ENCODE data around the gene CHST15.

The CHST15 gene

DNA sequence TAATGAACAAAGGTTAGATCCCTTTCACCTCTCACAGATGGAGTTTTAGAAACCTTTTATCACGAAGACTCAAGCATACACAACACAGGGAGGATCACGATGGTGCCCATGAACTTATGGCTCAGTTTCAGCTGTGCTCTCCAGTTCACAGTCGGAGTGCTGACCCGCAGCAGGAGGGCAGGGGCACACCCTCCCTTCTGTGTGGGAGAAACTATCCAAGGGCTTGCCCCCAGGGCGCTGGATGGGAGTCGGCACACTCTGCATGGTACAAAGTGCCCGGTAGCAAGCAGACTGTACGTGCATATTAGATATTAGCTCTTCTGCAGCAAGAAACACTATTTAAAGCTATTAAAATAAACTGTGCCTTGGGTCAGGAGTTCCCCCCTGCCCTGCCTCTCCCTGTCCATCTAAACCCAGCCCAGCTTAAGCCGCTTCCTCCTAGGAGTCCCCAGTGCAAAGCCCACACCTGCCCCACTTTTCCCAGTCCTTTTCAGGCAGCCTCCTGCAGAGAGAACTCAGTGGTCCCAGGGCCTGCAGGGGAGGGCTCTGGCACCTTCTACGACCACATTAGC, 76.5 kb downstream of the CHST15 start:
- Mint-ChIP-seq H3K9me3 (peaks cover 7 to 24% of the 10 kb centered on the region in 2 donors), H3K4me3 (no peak overlapping the region)

DNA sequence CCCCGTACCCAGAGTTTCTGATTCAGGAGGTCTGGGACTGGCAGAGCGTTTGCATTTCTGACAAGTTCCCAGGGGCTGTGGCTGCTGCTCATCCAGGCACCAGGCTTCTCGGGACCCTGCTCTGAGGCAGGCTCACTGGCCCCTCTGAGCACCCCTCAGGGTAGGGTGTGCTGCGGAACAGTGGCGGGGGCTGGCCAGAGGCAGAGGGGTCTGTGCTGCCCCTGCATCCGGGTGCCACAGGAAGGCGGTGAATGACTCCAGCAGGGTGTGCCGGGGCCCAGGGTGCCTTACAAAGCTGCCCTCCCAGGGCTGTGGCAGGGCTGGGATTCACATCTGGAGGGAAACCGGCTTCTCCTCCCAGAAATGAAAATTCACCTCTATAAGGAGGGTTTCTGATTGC, 77.4 kb downstream of the CHST15 start:
- Mint-ChIP-seq H3K4me3 (no peak overlapping the region), H3K4me1 (no peaks in the 10 kb centered on the region), H3K27me3 (peaks cover 7% of the 10 kb centered on the region), H3K27ac (no peak overlapping the region), H3K9me3 (peaks cover 7 to 27% of the 10 kb centered on the region in 2 donors)
- ATAC-seq (no peak), DNase-seq (no peak)

More for the DNA sequence above, 76.5 kb downstream of the CHST15 start:
- no peak overlapping the region for H3K27ac Mint-ChIP-seq
- H3K4me1 Mint-ChIP-seq: no peaks in the 10 kb centered on the region
- H3K27me3 Mint-ChIP-seq: peaks cover 5% of the 10 kb centered on the region
- DNase-seq (no peak), ATAC-seq (no peak)

DNA sequence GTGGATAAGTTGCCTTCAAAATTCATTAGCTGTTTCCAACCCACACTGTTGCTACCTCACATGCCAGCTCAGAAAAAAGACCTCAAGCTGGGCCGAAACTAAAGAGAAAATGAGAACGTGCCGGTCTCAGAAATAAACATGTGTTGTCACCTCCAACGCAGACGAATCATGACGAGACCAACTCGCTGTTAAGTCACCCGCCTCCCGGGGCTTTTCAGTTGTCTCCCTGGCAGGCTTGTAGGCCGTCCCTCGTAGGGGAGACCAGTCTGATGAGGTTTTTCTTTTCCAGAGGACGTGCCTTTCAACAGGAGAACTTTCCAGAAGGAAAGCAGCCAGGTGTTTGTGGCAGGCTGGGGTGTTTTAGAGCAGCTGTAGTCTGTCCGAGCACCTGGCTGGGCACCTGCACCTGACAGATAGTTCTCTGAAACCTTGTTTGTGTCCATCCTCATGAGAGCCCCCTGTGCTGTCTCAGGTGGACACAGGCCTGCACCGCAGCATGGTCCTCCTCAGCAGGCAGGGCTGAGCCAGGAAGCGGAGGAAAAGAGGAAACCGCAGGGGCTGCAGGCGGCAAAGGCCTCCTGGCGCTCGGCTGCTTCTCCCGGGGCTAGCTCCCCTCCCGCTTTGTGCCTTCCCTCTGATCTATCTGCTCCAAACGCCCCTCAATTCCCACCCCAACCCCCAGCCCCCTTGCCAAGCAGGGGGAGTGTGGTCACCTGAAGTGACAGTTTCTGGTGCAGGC, 78.8 kb downstream of the CHST15 start:
- Mint-ChIP-seq H3K9me3 (peaks cover 7 to 27% of the 10 kb centered on the region in 2 donors), H3K27me3 (peaks cover 7% of the 10 kb centered on the region), H3K4me1 (no peaks in the 10 kb centered on the region), H3K4me3 (no peak overlapping the region), H3K27ac (no peak overlapping the region)
- ATAC-seq (no peak), DNase-seq (no peak)

DNA sequence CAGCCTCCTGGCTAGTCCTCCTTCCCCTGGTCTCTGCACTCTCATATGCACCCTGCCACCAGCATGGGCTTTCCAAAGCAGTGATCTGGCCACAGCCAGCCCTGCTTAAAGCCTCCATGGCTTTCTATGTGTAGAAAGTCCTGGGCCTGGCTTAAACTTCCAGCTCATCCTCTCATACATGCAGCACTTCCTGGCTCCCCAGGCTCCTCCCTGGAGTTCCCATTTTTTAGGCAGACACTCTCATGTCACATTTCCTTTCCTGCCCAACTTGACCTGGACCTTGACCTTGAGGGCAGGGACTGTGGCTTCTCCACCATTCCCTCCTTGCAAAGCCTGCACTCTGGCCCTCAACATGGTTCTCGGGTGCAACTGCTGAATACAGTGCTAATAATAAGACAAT, 79.5 kb downstream of the CHST15 start:
- H3K27ac Mint-ChIP-seq: peak overlapping the region; percentile 2 to 20
- peaks cover 7% of the 10 kb centered on the region for H3K27me3 Mint-ChIP-seq
- H3K4me3 Mint-ChIP-seq: no peak overlapping the region
- H3K4me1 Mint-ChIP-seq: no peaks in the 10 kb centered on the region
- ATAC-seq (no peak), DNase-seq (no peak)
- peaks cover 7 to 27% of the 10 kb centered on the region in 2 donors for H3K9me3 Mint-ChIP-seq

DNA sequence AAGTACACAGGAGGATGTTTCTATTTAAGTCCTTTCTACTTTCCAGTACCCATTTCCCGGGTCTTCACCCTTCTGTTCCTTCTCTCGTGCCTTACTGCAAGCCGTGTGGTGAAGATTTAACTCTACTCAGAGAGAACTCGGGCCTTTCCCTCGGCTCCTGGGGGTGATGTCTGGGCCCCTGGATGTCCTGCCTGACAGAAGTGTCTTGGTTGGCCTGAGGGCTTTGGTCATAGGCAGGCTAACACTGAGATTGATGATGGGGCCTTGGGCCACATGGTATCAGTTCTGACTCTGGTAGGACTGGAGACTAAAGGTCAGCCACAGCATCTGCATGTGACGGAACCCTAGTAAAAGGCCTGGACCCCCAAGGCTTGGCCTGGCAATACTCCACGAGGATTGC, 80.4 kb downstream of the CHST15 start:
- peaks cover 7 to 27% of the 10 kb centered on the region in 2 donors for H3K9me3 Mint-ChIP-seq
- no peak overlapping the region for H3K27ac Mint-ChIP-seq
- H3K4me3 Mint-ChIP-seq: no peak overlapping the region
- DNase-seq (no peak), ATAC-seq (no peak)
- H3K4me1 Mint-ChIP-seq: no peaks in the 10 kb centered on the region
- peaks cover 7% of the 10 kb centered on the region for H3K27me3 Mint-ChIP-seq

DNA sequence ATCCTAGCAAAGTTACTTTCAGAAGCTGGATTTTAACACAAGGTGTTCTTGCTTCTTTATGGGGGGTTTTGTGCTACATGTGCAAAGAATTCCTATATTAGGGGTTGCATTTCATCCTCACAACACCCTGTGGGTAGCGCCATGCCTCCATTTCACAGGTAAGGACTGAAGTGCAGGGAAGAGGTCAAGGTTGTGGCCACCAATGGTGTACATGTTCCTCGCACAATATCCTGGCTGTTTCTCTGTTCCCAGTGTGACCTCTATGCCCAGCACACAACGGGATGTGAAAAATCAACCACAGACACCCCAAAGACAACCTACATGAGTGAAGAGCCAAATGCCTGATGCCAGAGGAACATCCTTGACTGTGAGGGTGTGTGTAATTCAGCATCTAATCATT, 80.8 kb downstream of the CHST15 start:
- no peak for ATAC-seq

DNA sequence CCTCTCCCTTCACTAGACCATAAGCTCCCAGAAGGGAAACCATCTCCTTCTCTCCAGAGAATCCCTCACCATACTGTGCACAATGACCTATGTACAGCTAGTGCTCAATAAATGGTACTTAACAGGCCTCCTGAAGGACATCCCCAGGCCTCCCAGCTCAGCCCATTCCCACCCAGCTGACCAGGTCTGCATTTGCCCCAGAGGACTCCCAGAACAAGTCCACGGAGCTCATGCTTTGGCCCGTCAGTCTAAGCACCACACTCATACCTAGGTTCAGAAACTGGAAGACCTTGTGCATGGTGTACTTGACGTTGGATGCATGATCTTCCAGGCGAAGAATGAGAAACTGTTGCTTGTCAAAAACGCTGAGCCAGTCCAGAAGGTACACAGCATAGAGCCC, 81.3 kb downstream of the CHST15 start:
- Mint-ChIP-seq H3K27ac (peak overlapping the region in 1 of 2 donors; percentile 60), H3K4me1 (no peaks in the 10 kb centered on the region), H3K4me3 (no peak overlapping the region), H3K27me3 (peaks cover 7% of the 10 kb centered on the region), H3K9me3 (peaks cover 7 to 27% of the 10 kb centered on the region in 2 donors)
- DNase-seq (no peak), ATAC-seq (no peak)

More for the DNA sequence above, 80.8 kb downstream of the CHST15 start:
- Mint-ChIP-seq H3K27ac (no peak overlapping the region), H3K27me3 (peaks cover 7% of the 10 kb centered on the region), H3K4me3 (no peak overlapping the region), H3K9me3 (peaks cover 7 to 27% of the 10 kb centered on the region in 2 donors), H3K4me1 (no peaks in the 10 kb centered on the region)
- DNase-seq: no peak

DNA sequence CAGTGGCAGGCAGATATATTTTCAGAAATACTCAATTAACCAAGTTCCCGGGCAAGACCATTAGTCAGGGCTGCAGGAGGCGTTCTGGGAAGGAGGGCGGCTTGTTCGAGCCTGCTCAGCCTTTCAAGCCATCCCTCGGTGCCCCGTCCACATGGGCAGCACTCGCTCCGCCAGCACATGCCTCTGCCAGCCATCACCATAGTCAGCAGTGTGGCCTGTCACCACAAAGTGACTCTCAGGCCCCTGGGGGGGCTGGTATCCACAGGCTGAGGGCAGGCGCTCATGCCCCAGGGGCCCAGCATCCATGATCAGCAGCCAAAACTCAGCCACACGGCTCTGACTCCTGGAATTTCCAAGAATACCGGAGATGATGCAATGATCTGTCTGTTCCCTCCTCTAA, 81.9 kb downstream of the CHST15 start:
- ATAC-seq: no peak
- H3K27me3 Mint-ChIP-seq: peaks cover 7% of the 10 kb centered on the region
- no peak overlapping the region for H3K27ac Mint-ChIP-seq
- no peak for DNase-seq
- H3K4me1 Mint-ChIP-seq: no peaks in the 10 kb centered on the region
- H3K9me3 Mint-ChIP-seq: peaks cover 7 to 27% of the 10 kb centered on the region in 2 donors
- no peak overlapping the region for H3K4me3 Mint-ChIP-seq

DNA sequence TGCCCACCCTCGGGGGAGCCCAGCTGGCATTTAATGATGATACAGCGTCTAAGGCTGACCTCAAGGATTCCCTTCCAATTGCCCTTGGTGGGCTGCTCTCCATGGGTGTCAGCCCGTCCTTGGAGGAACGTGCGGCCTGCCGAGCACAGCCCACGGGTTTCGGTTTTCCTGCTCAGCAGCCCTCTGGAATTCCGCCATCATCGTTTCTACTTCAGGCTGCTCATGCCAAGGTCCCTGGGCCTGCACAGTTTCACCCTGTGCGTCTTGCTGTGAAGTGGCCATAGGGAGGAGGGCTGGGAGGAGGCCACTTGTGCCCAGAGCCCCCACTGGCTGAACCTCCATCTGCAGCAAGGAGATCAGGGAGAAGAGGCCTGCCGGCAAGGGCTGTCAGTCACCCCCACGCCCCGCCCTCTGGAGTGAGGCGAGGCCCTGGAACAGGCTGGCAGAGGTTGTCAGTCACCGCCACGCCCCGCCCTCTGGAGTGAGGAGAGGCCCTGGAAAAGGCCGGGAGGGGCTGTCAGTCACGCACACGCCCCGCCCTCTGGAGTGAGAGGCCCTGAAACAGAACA, 82.8 kb downstream of the CHST15 start:
- Mint-ChIP-seq H3K4me3 (no peak overlapping the region), H3K27me3 (peaks cover 7% of the 10 kb centered on the region), H3K27ac (no peak overlapping the region), H3K9me3 (peaks cover 7 to 27% of the 10 kb centered on the region in 2 donors), H3K4me1 (no peaks in the 10 kb centered on the region)
- ATAC-seq (no peak), DNase-seq (no peak)

DNA sequence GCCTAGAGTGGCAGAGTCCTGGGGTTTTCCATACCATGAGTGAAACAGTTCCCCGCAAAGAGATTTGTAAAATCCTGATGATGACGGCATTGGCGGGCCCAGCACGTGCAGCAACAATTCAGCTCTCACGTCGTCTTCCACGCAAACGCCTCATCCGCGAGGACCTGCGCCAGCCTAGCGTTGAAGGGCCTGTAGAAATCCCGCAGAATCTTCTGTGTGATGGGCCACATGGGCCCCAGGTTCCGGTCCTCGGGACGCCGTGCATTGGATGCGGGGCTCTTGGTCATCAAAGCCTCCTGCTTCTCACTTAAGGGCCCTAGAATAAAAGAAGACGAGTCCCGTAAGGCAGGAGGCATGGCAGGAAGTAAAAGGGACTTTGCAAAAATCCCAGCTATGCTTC, 83.4 kb downstream of the CHST15 start:
- no peak overlapping the region for H3K4me3 Mint-ChIP-seq
- H3K9me3 Mint-ChIP-seq: peaks cover 7 to 27% of the 10 kb centered on the region in 2 donors
- no peak for DNase-seq
- H3K27me3 Mint-ChIP-seq: peaks cover 7% of the 10 kb centered on the region
- no peaks in the 10 kb centered on the region for H3K4me1 Mint-ChIP-seq
- no peak for ATAC-seq
- H3K27ac Mint-ChIP-seq: no peak overlapping the region

DNA sequence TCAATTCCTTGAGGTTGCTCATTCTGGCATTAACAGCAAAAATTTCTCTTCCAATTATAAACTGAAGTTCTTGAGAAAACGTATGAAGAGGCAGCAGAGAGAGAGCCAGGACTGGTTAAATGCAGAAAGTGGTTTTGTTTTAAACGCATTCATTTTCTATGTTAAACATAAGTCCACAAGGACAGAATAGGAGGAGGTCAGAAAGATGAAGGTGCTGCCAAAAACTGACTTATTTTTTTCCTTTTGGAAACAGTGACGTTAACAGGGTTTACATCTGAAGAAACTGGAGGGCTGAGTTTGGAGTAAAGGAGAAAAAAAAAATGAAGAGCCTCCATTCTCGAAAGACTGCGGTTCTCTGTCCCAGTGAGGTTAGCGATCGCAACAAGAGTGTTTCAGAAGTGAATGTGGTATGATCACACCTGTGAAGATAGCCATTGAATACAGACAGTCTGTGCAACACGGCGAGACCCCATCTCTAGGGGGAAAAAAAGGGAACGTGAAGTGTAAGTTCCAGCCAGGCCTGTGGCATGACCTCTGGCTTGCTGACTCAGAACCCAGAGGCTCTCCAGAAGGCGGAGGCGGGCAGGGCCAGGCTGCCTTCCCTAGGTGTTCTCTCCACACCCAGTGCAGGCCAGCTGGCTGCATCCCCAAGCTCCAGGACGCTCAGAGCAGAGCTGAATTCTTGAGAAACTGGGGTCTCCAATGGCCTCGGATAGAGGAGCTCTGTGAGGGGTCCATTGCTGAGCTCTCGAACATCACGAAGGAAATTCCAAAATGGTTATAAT, 84.0 kb downstream of the CHST15 start:
- peaks cover 7% of the 10 kb centered on the region for H3K27me3 Mint-ChIP-seq
- no peak for DNase-seq
- H3K27ac Mint-ChIP-seq: no peak overlapping the region

DNA sequence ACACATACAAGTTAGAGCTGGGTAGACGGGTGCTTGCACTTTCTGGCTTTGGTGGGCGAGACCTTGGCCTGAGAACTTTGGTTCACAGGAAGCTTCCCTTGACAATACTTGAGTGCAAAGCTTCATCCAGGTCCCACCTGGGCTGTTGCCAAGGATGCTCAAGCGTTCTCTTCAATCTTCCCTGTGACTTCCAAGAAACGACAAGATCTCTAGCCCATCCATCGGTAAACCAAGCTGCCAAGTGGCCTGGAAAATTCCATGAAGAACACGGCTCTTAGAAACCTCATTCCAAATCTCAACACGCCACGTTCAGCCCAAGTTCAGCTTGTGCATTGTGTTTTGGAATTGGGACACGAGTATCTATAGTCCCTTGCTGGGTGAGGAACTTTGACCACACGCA, 84.7 kb downstream of the CHST15 start:
- no peak for ATAC-seq
- no peak for DNase-seq
- no peak overlapping the region for H3K27ac Mint-ChIP-seq
- H3K4me1 Mint-ChIP-seq: no peaks in the 10 kb centered on the region
- peaks cover 5 to 20% of the 10 kb centered on the region in 2 donors for H3K9me3 Mint-ChIP-seq
- H3K27me3 Mint-ChIP-seq: peaks cover 7% of the 10 kb centered on the region
- H3K4me3 Mint-ChIP-seq: no peak overlapping the region

More for the DNA sequence above, 84.0 kb downstream of the CHST15 start:
- H3K4me3 Mint-ChIP-seq: no peak overlapping the region
- no peak for ATAC-seq
- H3K9me3 Mint-ChIP-seq: peaks cover 7 to 27% of the 10 kb centered on the region in 2 donors
- no peaks in the 10 kb centered on the region for H3K4me1 Mint-ChIP-seq

DNA sequence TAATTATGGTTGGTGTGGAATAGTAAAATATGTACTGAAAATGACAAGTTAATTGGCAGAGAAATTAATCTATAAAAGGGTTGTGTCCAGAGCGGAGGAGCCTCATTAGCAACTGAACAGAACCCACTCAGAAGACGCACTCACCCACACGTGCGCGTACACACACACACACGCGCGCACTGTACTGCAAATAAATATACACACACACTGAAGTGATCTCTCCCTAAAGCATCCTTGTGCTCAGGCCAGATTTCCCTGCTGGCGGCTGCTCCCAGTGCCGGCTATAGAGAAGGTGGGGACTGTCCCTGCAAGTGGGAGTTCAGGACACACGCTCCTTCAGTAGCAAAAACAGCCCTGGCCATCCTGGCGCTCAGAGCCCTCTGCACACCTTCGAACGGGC, 85.2 kb downstream of the CHST15 start:
- H3K27me3 Mint-ChIP-seq: peaks cover 7% of the 10 kb centered on the region
- H3K27ac Mint-ChIP-seq: no peak overlapping the region
- no peak overlapping the region for H3K4me3 Mint-ChIP-seq

DNA sequence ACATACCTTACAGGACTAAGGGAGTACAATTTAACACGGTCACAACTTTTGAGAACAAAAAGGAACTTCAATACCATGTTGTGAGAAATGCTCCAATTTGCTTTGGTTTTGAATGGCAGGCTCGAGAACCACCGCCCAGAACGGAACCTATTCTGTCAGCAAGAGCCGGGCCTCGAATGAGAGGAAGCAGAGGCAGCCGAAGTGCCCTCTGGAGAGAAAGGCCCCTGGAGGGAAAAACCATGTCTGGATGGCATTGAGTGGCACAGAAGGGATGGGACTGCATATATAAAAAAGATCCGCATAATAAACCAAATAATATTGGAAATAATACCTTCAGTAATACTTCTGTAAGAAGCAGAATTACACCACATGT, 85.6 kb downstream of the CHST15 start:
- ATAC-seq (no peak), DNase-seq (no peak)
- no peaks in the 10 kb centered on the region for H3K4me1 Mint-ChIP-seq
- H3K27me3 Mint-ChIP-seq: peaks cover 7% of the 10 kb centered on the region
- H3K4me3 Mint-ChIP-seq: no peak overlapping the region
- H3K27ac Mint-ChIP-seq: no peak overlapping the region
- H3K9me3 Mint-ChIP-seq: peaks cover 0 to 11% of the 10 kb centered on the region in 2 donors

More for the DNA sequence above, 85.2 kb downstream of the CHST15 start:
- no peak for ATAC-seq
- Mint-ChIP-seq H3K4me1 (no peaks in the 10 kb centered on the region), H3K9me3 (peaks cover 0 to 15% of the 10 kb centered on the region in 2 donors)
- DNase-seq: no peak

DNA sequence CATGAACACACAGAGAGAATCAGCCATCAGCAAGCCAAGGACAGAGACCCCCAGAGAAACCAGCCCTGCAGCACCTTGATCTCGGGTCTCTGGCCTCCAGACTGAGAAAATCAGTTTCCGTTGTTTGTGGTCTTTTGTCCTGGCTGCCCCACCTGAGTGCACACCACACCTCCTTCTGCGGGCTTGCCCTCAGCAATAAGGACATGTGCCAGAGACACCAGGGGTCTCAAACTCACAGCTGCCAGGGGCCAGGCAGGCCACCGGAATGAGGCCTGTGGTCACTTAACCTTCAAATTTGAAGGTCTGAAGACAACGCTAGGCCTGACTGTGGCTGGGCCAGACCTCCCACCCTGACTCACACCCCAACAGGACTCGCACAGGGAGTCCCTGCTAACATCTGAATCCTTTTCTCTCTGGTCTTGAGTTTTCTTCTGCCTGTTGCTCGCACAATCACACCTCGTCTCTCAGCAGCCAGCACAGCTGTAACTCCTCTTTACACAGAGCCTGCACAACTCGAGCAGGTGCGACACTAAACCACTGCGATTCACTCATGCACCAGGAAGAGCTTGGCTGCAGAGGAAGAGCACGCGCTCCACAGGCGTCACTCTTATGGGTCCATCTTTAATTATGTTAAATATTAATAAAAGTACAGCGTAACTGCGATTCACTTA, 86.2 kb downstream of the CHST15 start:
- Mint-ChIP-seq H3K4me3 (no peak overlapping the region), H3K4me1 (no peaks in the 10 kb centered on the region), H3K9me3 (peaks cover 0 to 6% of the 10 kb centered on the region in 2 donors), H3K27me3 (peaks cover 7% of the 10 kb centered on the region), H3K27ac (no peak overlapping the region)
- no peak for DNase-seq
- ATAC-seq: no peak

All from stimulated activated naive CD8-positive, alpha-beta T cell treated with anti-CD3 and anti-CD28 coated beads, Interleukin-15, amount 100 ng/mL, for 72 hours (primary cell).